Fibroblast of mammary gland (primary cell): ENCODE data around the gene PSMD2.

ENCODE experiments used
- DNase-seq: peaks from one replicate; pipeline ENCODE4 v3.0.0-alpha.2; 2010; ENCODE audit warnings: low read depth
- H3K4me3 ChIP-seq: 2 replicates; pipeline ENCODE4 v1.5.1; 2011; ENCODE audit warnings: low read depth, mild to moderate bottlenecking, low read length, moderate library complexity; ENCODE audit not compliant: control insufficient read depth
- CTCF ChIP-seq: conservative IDR thresholded peaks from 2 replicates; pipeline ENCODE4 v1.5.1; 2011; ENCODE audit warnings: low read depth, low read length, inconsistent platforms; ENCODE audit not compliant: control insufficient read depth, insufficient read depth

Gene PSMD2

GRCh38 chr3:184295771-184296170, 3.3 kb upstream of the PSMD2 start:
- no peak for TF ChIP-seq CTCF
- no peak for DNase-seq
- H3K4me3 ChIP-seq: no peak overlapping the region

GRCh38 chr3:184296616-184297015, 2.4 kb upstream of the PSMD2 start:
- no peak overlapping the region for H3K4me3 ChIP-seq
- DNase-seq: no peak
- no peak for TF ChIP-seq CTCF

GRCh38 chr3:184299488-184300377, 692 bp downstream of the PSMD2 start:
- TF ChIP-seq CTCF: no peak
- peak overlapping the region; percentile 98 for H3K4me3 ChIP-seq
- DNase-seq: peak; percentile 65

GRCh38 chr3:184300378-184300720, 1.3 kb downstream of the PSMD2 start:
- peak overlapping the region; percentile 98 for H3K4me3 ChIP-seq
- TF ChIP-seq CTCF: no peak
- peak; percentile 74 for DNase-seq

- peak; percentile 39 for TF ChIP-seq CTCF
- DNase-seq: peak; percentile 38
- no peak overlapping the region for H3K4me3 ChIP-seq
Observed at GRCh38 chr3:184305577-184305976, 6.5 kb downstream of the PSMD2 start.

- no peak for TF ChIP-seq CTCF
- DNase-seq: no peak
- H3K4me3 ChIP-seq: no peak overlapping the region
Observed at GRCh38 chr3:184306341-184306972, 7.4 kb downstream of the PSMD2 start.
